ENCODE data around the gene EPB41L3.

EPB41L3 gene

GRCh38 chr18:5419601-5420000 lies 124.2 kb downstream of the EPB41L3 start:
- Histone ChIP-seq H3K9me3 (no peaks in the 10 kb centered on the region), H3K27ac (no peak overlapping the region), H3K4me3 (no peak overlapping the region), H3K36me3 (no peaks in the 10 kb centered on the region), H3K27me3 (no peaks in the 10 kb centered on the region), H3K4me1 (peaks cover 0 to 6% (median 0%) of the 10 kb centered on the region in 4 donors)
- TF ChIP-seq, protein P1, sequence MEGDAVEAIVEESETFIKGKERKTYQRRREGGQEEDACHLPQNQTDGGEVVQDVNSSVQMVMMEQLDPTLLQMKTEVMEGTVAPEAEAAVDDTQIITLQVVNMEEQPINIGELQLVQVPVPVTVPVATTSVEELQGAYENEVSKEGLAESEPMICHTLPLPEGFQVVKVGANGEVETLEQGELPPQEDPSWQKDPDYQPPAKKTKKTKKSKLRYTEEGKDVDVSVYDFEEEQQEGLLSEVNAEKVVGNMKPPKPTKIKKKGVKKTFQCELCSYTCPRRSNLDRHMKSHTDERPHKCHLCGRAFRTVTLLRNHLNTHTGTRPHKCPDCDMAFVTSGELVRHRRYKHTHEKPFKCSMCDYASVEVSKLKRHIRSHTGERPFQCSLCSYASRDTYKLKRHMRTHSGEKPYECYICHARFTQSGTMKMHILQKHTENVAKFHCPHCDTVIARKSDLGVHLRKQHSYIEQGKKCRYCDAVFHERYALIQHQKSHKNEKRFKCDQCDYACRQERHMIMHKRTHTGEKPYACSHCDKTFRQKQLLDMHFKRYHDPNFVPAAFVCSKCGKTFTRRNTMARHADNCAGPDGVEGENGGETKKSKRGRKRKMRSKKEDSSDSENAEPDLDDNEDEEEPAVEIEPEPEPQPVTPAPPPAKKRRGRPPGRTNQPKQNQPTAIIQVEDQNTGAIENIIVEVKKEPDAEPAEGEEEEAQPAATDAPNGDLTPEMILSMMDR (IDR thresholded peaks at IDR 0.05), result no peak
- DNase-seq, result no peak
- intact Hi-C loops (cut with DNase I; ENCODE audit: low total_unique reads), result no loop called here

- intact Hi-C loops (cut with DNase I; ENCODE audit: low total_unique reads), result no loop called here
- H3K27me3 ChIP-seq, result no peaks in the 10 kb centered on the region
- no peaks in the 10 kb centered on the region for H3K36me3 ChIP-seq
- no peaks in the 10 kb centered on the region for H3K9me3 ChIP-seq
- H3K4me3 ChIP-seq, result no peak overlapping the region
- no peak overlapping the region for H3K27ac ChIP-seq
- peaks cover 0 to 6% (median 0%) of the 10 kb centered on the region in 4 donors for H3K4me1 ChIP-seq
- no peak for DNase-seq
- TF ChIP-seq, protein P1 (IDR thresholded peaks at IDR 0.05), result no peak
These were observed 124.8 kb downstream of the EPB41L3 start for GRCh38 chr18:5419030-5419429.

DNA sequence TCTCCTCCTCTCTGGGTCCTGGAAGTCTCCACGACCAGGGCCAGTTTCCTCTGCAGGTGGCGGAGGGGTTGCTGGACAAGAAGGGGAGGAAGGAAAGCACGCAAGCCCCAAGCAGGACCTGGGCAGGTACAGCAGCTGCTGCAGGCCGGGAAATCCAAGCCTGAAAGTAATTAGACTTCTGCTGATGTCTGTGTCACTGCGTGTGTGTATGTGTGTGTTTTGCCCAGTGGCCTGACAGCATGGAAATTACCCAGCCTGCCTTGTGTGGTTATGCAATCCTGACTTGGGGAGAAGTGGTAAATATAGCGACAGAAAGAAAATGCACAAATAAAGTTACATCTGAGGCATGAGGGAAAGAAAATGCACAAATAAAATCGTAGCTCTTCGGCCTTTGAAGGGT lies 126.5 kb downstream of the EPB41L3 start:
- H3K27me3 ChIP-seq, result no peaks in the 10 kb centered on the region
- DNase-seq, result peak in 1 of 2 donors; percentile 58
- TF ChIP-seq, protein P1 (IDR thresholded peaks at IDR 0.05), result no peak
- H3K27ac ChIP-seq, result no peak overlapping the region
- intact Hi-C loops (cut with DNase I; ENCODE audit: low total_unique reads), result no loop called here
- no peak overlapping the region for H3K4me3 ChIP-seq
- no peaks in the 10 kb centered on the region for H3K9me3 ChIP-seq
- H3K36me3 ChIP-seq, result no peaks in the 10 kb centered on the region
- peaks cover 0 to 6% (median 0%) of the 10 kb centered on the region in 4 donors for H3K4me1 ChIP-seq

DNA sequence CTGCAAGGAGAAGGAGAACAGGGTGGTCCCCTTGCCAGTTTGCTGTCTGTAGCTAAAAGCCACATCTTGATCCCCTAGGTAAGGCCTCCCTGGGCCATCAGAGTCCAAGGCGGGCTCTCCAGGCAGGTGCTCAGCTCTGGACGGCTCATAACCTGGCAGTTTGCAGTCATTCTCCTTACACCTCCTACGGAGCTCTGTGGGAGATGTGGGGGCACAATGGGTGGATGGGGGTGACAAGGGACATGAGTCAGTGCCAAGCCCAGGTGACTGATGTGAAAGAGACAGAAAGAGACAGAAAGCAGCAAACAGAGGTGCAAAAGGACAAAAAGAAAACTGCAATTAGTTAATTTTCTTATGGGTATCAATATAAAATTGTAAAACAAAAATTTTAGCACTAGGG lies 127.7 kb downstream of the EPB41L3 start:
- DNase-seq, result no peak
- intact Hi-C loops (cut with DNase I; ENCODE audit: low total_unique reads), result no loop called here
- H3K9me3 ChIP-seq, result no peaks in the 10 kb centered on the region
- H3K27ac ChIP-seq, result no peak overlapping the region
- no peak overlapping the region for H3K4me3 ChIP-seq
- H3K27me3 ChIP-seq, result no peaks in the 10 kb centered on the region
- H3K36me3 ChIP-seq, result no peaks in the 10 kb centered on the region
- peaks cover 0 to 6% (median 0%) of the 10 kb centered on the region in 4 donors for H3K4me1 ChIP-seq
- TF ChIP-seq, protein P1 (IDR thresholded peaks at IDR 0.05), result no peak

DNA sequence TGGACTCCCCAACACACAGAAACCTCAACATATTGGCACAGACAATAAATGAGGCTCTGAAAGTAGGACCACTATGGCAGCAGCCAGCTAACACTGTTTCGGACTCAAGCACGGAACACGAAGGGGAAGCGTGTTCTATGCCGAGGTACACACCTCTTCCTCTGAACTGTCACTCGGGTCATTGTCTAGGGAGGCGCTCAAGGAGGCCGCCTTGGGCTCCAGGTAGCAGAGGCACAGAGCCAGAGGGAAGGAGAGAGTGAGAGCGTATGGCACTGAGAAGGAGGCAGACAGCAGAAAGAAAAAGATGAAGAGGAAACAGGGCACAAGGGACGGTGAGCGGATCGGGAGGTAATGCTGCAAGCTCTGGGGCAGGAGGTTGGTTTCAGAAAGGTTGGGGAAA lies 128.1 kb downstream of the EPB41L3 start:
- H3K4me1 ChIP-seq, result peaks cover 0 to 6% (median 0%) of the 10 kb centered on the region in 4 donors
- no peaks in the 10 kb centered on the region for H3K36me3 ChIP-seq
- no peaks in the 10 kb centered on the region for H3K9me3 ChIP-seq
- DNase-seq, result no peak
- H3K4me3 ChIP-seq, result no peak overlapping the region
- TF ChIP-seq, protein P1 (IDR thresholded peaks at IDR 0.05), result no peak
- intact Hi-C loops (cut with DNase I; ENCODE audit: low total_unique reads), result no loop called here
- H3K27me3 ChIP-seq, result no peaks in the 10 kb centered on the region
- no peak overlapping the region for H3K27ac ChIP-seq

DNA sequence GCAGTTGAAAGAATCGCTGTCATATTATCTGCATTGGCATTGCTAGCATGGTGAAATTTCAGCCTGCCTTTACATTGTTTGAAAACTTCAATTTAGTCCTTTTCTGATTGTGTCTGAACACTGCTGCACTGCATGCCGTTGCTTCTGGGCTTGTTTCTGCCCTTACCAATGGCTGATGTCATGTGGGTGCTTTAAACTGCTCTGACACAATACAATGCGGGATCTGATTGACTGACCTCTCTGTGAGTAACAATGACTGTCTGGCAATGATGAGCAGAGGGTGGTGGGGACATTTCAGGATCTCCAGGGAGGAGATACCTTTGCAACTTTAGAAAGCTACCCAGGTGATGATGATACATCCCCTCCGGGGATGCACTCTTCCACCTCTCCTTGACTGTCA lies 128.8 kb downstream of the EPB41L3 start:
- Histone ChIP-seq H3K9me3 (no peaks in the 10 kb centered on the region), H3K4me3 (no peak overlapping the region)
- DNase-seq, result no peak

More for the DNA sequence above, 128.8 kb downstream of the EPB41L3 start:
- intact Hi-C loops (cut with DNase I; ENCODE audit: low total_unique reads), result no loop called here
- TF ChIP-seq, protein P1 (IDR thresholded peaks at IDR 0.05), result no peak
- peaks cover 0 to 6% (median 0%) of the 10 kb centered on the region in 4 donors for H3K4me1 ChIP-seq
- no peaks in the 10 kb centered on the region for H3K36me3 ChIP-seq
- no peaks in the 10 kb centered on the region for H3K27me3 ChIP-seq
- no peak overlapping the region for H3K27ac ChIP-seq
